Breast epithelium (tissue), 4 donors: Measurements from ENCODE around the gene ABHD2. TPM values are rescaled to one million over a fixed set of nuclear protein-coding genes. Genes with fewer than 3 reads are reported as not detected.

Source experiments
- DNase-seq, 2 donors: peaks; one replicate each; pipeline ENCODE4 v3.0.0-alpha.2; 2019; ENCODE audit warnings: low spot score in 2 of 2
- H3K27ac ChIP-seq, 2 donors: fragments of 200-600 bp; sonication (generic) in 1 of 2; one replicate each; pipeline ENCODE4 v1.5.1; 2016 to 2019; ENCODE audit warnings: mild to moderate bottlenecking in 1 of 2
- H3K27me3 ChIP-seq, 2 donors: fragments of 200-600 bp; sonication (generic) in 1 of 2; one replicate each; pipeline versions ENCODE4 v1.5.1 to v1.6.0; 2017 to 2019; ENCODE audit warnings: control low read depth in 1 of 2, mild to moderate bottlenecking in 1 of 2
- H3K36me3 ChIP-seq: fragments of 200-600 bp; one replicate; pipeline ENCODE4 v1.5.1; 2019
- H3K4me1 ChIP-seq, 2 donors: fragments of 200-600 bp; sonication (generic); one replicate each; pipeline ENCODE4 v1.5.1; 2016 to 2019; ENCODE audit warnings: control low read depth in 1 of 2
- H3K4me3 ChIP-seq, 3 donors: fragments of 200-600 bp; sonication (generic); 1 replicate in 2 of 3; 2 replicates in 1 of 3; pipeline ENCODE4 v1.5.1; 2016 to 2019; ENCODE audit warnings: mild to moderate bottlenecking in 3 of 3, moderate library complexity in 2 of 3
- H3K9me3 ChIP-seq, 2 donors: fragments of 200-600 bp; sonication (generic) in 1 of 2; one replicate each; pipeline ENCODE4 v1.5.1; 2016 to 2019; ENCODE audit warnings: control low read depth in 1 of 2
- CTCF ChIP-seq, 3 donors: fragments of 450-650 bp; IDR thresholded peaks; one replicate each; pipeline ENCODE4 v1.5.1; 2016 to 2017; ENCODE audit warnings: antibody characterized with exemption in 3 of 3, mild to moderate bottlenecking in 3 of 3, moderate library complexity in 3 of 3
- POLR2A ChIP-seq: fragments of 450-650 bp; IDR thresholded peaks from one replicate; pipeline ENCODE4 v1.6.1; 2016; ENCODE audit warnings: antibody characterized with exemption, mild to moderate bottlenecking, moderate library complexity
- POLR2AphosphoS5 ChIP-seq, 3 donors: sonication (generic); formaldehyde crosslinking; IDR thresholded peaks; one replicate each; pipeline ENCODE4 v1.6.1; 2017; ENCODE audit warnings: antibody characterized with exemption in 3 of 3
- intact Hi-C: fragments of 100-400 bp; cut with DNase I; formaldehyde crosslinking; loops from one replicate; pipeline ENCODE4 v1.15.1; 2023; ENCODE audit warnings: low total_unique reads
- total RNA-seq, 3 donors: library from RNA; depleted of rRNA; stranded (reverse); fragments of >200 nt; gene quantifications; one replicate each; pipeline ENCODE4 v1.1.0, GENCODE V29; 2016

The ABHD2 gene
- total RNA-seq, 3 donors from 2014 or later = 76.7 to 91.2 (median 80.3) TPM

- Histone ChIP-seq H3K27me3 (no peaks in the 10 kb centered on the region), H3K27ac (no peak overlapping the region), H3K36me3 (no peaks in the 10 kb centered on the region), H3K4me1 (peaks cover 0 to 12% of the 10 kb centered on the region in 2 donors), H3K4me3 (no peak overlapping the region), H3K9me3 (no peaks in the 10 kb centered on the region)
- TF ChIP-seq POLR2A = no peak
- TF ChIP-seq POLR2AphosphoS5 (IDR thresholded peaks at IDR 0.05) = no peak
- TF ChIP-seq CTCF (IDR thresholded peaks at IDR 0.05) = no peak
- no peak for DNase-seq
- intact Hi-C loops = loop anchor here (10.0 kb wide), 1 partner anchor 116 kb away; no protein-coding TSS in a partner anchor
These were observed 82.1 kb downstream of the ABHD2 start for GRCh38 chr15:89170364-89170763.

- H3K27me3 ChIP-seq = no peaks in the 10 kb centered on the region
- H3K36me3 ChIP-seq = no peaks in the 10 kb centered on the region
- intact Hi-C loops = loop anchor here (10.0 kb wide), 1 partner anchor 117 kb away; no protein-coding TSS in a partner anchor
- no peak for DNase-seq
- peaks cover 0 to 12% of the 10 kb centered on the region in 2 donors for H3K4me1 ChIP-seq
- no peak overlapping the region for H3K4me3 ChIP-seq
- no peaks in the 10 kb centered on the region for H3K9me3 ChIP-seq
- no peak for TF ChIP-seq POLR2A
- TF ChIP-seq POLR2AphosphoS5 (IDR thresholded peaks at IDR 0.05) = no peak
- TF ChIP-seq CTCF (IDR thresholded peaks at IDR 0.05) = peak; percentile 19 to 61 (median 46)
- no peak overlapping the region for H3K27ac ChIP-seq
These were observed 83.1 kb downstream of the ABHD2 start for GRCh38 chr15:89171136-89172072.

GRCh38 chr15:89172921-89173320 lies 84.7 kb downstream of the ABHD2 start:
- Histone ChIP-seq H3K27me3 (no peaks in the 10 kb centered on the region), H3K27ac (no peak overlapping the region), H3K4me1 (no peaks in the 10 kb centered on the region), H3K36me3 (no peaks in the 10 kb centered on the region), H3K9me3 (no peaks in the 10 kb centered on the region), H3K4me3 (no peak overlapping the region)
- intact Hi-C loops = loop anchor here (10.0 kb wide), 1 partner anchor 118 kb away; no protein-coding TSS in a partner anchor
- no peak for DNase-seq
- TF ChIP-seq CTCF (IDR thresholded peaks at IDR 0.05) (no peak), POLR2AphosphoS5 (IDR thresholded peaks at IDR 0.05) (no peak), POLR2A (no peak)

GRCh38 chr15:89174476-89174875 lies 86.2 kb downstream of the ABHD2 start:
- intact Hi-C loops = loop anchor here (10.0 kb wide), 1 partner anchor 120 kb away; no protein-coding TSS in a partner anchor

More at GRCh38 chr15:89174476-89174875, 86.2 kb downstream of the ABHD2 start:
- Histone ChIP-seq H3K27ac (no peak overlapping the region), H3K36me3 (no peaks in the 10 kb centered on the region), H3K27me3 (no peaks in the 10 kb centered on the region), H3K4me3 (no peak overlapping the region), H3K9me3 (no peaks in the 10 kb centered on the region), H3K4me1 (no peaks in the 10 kb centered on the region)
- TF ChIP-seq CTCF (IDR thresholded peaks at IDR 0.05) (no peak), POLR2AphosphoS5 (IDR thresholded peaks at IDR 0.05) (no peak), POLR2A (no peak)
- no peak for DNase-seq
